HG02981 (cell line): Measurements from ENCODE around the gene CTNNBIP1.
"Not testable (repeated sequence)": the region's sequence is repeated elsewhere in the genome, so short reads cannot be mapped to it uniquely, and the experiment has no call there.

Experiments
- ATAC-seq: cut with Tn5 transposase; IDR thresholded peaks from one replicate; pipeline ENCODE4 v1.9.1; 2021; ENCODE audit warnings: mild to moderate bottlenecking, moderate library complexity; ENCODE audit not compliant: unreplicated experiment

Gene CTNNBIP1, protein sequence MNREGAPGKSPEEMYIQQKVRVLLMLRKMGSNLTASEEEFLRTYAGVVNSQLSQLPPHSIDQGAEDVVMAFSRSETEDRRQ

DNA sequence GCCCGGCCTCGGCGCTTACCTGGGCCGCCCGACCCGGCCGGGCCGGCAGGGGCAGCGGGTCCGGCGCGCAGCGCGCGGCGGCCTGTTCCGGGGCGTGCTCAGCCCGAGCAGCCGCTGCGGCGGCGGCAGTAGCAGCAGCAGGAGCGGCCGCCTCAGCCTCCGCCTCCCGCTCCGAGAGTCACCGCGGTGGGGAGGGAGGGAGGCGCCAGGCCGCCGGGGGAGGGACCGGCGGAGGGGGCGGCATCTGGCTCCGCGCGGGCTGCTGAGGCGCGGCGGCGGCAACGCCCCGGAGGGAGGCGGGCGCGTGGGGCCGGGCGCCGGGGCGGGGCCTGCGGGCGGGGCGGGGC lies at the start of gene CTNNBIP1:
Gene CTNNBIP1 (minus strand): TSS at position 194 of the 347 bp plus-strand sequence. CDS start 38,205 bp downstream, outside the sequence.
- ATAC-seq = peak; percentile 70

DNA sequence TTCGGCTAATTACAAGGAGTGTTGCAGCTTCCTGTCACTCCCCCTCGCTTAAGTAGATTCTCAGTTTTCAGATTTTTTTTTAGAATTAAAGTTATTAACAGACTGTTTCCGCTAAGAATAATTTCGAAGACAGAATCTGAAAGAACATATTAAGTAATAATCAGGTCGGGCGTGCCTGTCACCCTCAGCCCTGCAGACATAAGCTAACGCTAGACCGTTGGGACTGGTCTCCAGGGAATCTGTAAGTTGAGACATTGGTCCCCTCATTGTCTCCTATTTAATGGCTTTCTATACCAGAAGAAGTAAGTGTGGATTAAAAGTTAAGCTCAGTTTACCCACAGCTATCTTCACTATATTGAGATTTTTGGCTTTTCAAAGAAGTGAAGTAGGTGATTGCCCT lies 47.7 kb upstream of the CTNNBIP1 start:
- ATAC-seq = no peak

DNA sequence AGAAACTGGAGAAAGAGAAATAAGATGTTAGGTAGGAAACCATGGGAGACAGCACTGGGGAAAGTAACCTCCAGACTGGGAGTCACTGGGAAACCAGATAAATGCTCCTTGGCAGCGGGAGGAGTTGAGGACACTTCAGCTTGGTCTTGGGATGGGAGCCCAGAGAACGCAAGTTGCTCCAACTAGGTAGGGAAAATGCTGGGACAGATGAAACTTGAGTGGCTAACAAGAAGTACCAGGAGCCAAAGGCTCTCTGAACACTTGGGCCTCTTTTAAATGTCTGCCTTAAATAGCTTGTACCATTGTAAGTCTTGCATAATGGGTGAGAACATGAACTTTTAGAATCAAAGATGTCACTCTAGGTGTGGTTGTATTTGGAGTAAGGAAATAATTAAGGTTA lies 36.2 kb upstream of the CTNNBIP1 start:
- no peak for ATAC-seq

DNA sequence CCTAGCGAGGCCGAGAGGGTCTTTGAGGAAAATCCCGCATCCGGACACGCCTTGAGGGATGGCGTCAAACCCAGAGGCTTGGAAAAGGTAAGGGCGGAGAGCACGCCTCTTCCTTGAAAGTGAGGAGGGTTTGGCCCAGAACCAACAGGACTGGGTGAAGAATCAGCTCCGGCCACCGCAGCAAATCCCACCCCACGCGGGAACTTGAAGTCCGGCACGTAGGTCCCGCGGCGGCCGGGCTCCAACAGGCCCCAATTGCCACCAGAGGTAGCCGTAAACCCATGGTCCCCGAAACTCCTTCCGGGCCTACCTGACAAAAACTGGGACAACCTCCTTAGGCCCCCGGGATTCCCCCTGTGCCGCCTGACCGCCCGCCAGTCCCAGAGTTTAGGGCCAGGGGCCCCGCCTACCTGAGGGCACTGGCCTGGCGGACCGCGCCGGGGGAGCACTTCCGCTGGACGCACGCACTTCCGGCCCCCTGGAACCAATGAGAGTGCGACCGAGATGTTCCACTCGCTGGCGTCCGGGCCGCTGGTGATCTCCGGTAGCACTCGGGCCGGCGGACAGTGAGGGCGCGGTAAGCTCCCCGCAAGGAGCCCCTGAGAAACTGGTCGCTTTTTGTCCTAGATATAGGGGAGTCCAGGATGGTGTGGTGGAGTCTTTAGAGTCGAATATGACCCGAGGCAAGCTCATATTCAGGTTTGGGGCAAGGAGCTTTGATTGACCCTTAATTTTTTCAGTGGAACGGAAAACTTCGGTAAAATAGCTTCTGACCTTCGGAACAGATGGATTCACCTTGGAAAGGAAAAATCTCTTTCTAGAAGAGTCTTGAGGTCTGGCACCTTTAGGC lies 33.1 kb upstream of the CTNNBIP1 start, which contains the start of the genes LZIC and NMNAT1:
Gene LZIC (minus strand): TSS at position 453 of the 850 bp plus-strand sequence. CDS start 6,772 bp downstream, outside the sequence.
Gene NMNAT1 (plus strand): TSS at position 537 of the 850 bp plus-strand sequence. CDS start 28,599 bp downstream, outside the sequence.
- peak; percentile 88 for ATAC-seq

DNA sequence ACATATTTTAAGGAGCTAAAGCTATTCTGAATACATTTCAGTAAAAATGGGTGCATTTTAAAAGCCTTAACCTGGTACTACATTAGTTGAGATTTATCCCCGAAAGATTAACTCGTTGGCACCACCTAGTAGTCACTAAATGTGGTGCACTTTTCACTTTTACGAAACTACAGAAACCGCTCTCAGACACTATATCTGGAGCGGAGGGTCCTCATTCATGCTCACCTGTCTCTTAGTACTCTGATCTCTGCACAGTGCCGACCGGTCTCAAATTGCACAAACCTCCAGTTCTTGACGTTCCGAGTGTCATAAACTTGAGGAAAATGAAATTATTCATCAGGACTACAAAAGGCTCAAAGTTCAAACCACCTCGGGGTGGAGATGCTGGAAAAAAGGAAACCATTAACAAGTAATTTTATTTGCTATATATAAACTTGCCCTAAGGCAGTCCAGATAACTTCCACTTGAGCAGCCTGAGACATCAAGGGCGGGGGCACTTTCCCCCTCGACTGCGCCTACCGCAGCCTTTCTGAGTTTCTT lies 32.4 kb upstream of the CTNNBIP1 start:
- no peak for ATAC-seq

DNA sequence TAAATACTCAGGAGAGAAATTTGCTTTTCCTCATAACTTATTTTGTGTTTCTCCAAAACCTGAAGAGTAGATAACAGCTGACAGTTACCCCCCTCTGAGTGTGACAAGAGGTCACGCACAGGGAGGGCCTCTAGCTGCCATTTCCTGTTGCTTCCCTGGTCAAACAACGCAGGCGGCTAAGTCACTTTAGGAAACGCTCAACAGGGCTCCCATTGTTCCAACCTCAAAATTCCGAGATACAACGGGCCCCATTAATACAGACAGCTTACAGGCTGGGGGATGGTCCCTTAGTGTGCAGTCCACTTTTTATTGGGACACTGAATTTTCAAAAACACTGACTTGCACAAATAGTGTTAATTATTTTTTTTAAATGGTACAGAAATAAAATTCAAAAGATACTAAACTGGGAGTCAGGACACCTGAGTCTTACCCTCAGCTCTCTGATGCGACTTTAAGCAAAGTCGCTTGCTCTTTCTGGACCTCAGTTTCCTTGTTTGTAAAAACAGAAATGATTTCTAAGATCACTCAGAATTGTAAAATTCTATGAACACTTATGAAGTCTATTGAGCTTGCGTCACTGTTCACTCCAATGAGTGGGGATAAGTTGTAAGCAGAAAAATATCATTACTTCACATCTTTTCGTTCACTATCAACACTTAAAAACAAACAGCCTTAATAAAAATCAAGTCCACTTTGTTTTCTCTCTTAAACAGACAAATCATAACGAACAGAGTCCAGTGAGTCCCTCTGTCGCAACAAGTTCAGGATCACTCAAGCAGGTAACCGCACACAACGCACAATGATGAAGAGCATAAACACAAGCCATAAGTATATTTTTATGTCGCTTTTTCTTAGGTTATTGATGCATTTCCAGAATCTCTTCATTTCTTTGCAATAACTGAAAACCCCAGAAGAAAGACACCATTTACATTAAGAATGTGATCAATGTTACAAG lies 19.6 kb upstream of the CTNNBIP1 start:
- ATAC-seq = no peak

DNA sequence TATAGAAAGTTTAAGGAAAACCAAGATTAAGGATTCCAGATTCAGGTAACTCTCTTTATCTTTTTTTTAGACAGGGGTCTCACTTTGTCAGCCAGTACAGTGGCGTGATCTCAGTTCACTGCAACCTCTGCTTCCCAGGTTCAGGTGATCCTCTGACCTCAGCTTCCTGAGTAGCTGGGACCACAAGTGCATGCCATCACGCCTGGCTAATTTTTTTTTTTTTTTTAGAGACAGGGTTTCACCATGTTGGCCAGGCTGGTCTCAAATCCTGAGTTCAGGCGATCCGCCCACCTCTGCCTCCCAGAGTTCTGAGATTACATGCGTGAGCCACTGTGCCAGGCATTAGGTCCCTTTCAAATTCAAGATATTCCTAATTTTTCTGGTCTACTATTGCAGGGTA lies 17.2 kb upstream of the CTNNBIP1 start:
- no peak for ATAC-seq

DNA sequence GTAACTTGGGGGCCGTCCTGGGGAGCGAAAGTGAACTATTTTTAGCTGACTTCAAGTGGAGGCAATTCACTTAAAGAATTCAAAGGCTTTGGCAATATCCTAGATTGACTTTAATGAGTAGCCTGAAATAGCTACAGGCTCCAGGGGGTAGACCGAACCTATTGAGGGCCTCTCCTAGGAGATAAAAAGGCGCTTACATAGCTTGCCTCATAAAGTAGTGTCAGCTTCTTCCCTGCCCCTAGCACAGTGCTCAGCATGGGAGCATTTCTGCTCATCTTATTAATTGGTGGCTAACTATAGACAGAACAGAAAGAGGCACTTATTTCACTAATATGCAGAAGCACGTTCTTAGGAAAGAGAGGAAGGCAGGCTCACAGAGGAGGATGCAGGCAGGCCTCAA lies 12.3 kb upstream of the CTNNBIP1 start:
- ATAC-seq = no peak

DNA sequence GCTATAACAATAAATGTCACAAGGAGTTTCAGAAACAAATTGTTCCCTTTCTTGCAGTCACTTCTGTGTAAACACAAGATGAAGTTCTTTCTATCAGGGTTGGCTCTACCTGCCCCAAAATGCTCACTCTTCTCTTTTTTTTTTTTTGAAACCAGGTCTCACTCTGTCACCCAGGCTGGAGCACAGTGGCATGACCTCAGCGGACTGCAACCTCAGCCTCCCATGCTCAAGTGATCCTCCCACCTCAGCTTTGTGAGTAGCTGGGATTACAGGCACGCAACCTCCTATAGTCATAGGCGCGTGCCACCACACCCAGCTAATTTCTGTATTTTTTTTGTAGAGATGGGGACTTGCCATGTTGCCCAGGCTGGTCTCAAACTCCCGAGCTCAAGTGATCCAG lies 10.5 kb upstream of the CTNNBIP1 start:
- ATAC-seq = no peak

DNA sequence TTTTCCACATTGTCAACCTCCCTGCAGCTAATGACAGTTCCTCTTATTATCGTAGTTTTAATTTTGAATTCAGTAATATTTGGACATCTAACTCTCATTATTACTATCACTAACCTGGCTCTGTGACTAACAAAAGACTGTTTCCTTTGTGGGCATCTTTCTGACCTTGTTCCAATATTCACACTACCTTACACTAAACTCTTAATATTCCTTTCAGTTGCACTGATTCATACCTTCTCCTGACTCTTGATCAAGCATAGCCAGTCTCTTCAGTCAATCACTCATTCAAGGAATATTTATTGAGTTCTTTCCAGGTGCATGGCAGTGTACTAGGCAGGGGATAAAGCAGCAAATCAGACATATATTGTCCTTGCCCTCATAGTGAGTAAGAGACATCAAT lies 7.8 kb upstream of the CTNNBIP1 start:
- no peak for ATAC-seq

DNA sequence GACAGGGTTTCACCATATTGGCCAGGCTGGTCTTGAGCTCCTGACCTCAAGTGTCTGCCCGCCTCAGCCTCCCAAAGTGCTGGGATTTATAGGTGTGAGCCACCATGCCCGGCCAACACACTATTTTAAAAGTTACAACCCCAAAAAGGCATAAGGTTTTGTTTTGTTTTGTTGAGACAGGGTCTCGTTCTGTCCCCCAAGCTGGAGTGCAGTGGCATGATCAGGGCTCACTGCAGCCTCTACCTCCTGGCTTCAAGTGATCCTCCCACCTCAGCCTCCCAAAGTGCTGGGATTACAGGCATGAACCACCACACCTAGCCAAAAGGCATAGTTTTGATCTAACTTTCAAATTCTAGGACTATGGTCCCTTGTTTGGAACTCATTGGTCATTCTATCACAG lies 7.4 kb upstream of the CTNNBIP1 start:
- not testable (repeated sequence) for ATAC-seq

DNA sequence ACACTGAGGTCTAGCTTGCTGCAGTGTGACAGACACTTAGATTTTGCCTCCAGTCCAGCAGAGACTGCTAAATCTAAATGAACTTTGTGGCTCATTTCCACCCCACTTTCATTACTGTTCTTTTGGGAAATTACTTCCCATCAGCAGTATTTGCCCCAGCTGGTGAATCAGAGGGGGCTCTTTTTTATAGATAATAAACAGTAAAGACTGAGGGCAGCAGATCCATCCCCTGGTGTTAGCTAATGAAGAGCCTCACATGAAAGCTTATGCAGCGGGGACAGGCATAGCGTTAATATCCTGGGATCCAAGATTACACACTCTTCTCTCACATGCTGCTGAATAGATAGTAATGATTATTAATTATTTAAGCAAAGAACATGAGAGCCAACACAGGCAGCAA lies 6.4 kb upstream of the CTNNBIP1 start:
- no peak for ATAC-seq

DNA sequence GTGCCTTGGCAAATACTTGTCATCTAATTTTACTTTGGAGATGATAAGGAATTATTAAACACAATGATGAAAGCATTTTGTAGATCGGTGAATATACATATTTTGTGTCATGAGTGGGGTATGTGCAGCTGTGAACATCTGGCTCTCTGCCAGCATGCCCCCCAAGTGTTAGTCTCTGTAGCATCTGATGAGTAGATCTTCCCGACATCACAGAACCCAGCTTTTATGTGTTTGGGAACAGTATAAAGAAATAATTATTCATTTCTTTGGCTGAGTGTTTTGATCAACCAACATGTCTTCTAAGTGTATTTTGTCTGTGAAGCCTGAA lies 4.5 kb upstream of the CTNNBIP1 start:
- ATAC-seq = no peak

DNA sequence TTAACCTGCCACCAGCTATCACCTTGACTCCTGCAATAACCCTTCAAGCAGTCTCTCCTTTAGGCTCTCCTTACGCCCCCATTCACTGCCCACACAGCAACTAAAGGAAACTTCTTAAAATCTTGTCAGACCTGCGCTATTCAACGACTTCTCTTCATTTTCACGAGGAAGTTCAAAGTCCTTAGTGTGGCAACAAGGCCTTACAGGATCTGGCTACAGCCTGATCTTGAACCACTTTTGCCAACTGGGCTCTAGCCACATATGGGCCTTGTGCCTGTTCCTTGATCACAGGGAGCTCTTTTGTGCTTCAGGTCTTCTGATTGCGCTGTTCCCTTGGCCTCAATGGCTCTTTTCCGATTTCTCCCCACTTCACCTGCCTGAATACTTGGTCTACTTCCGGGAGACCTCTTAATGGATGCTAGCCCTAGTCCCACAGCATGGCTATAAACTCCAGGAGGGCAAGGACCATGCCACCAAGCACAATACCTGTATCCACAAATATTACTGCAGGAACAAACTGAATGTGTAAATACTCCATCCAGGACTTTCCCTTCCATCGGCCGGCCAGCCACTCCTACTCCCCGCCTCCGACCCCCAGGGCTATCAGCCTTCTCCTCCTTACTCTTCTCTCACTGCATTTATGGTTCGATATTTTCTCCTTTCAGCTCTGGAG lies 2.3 kb upstream of the CTNNBIP1 start:
- ATAC-seq = no peak

DNA sequence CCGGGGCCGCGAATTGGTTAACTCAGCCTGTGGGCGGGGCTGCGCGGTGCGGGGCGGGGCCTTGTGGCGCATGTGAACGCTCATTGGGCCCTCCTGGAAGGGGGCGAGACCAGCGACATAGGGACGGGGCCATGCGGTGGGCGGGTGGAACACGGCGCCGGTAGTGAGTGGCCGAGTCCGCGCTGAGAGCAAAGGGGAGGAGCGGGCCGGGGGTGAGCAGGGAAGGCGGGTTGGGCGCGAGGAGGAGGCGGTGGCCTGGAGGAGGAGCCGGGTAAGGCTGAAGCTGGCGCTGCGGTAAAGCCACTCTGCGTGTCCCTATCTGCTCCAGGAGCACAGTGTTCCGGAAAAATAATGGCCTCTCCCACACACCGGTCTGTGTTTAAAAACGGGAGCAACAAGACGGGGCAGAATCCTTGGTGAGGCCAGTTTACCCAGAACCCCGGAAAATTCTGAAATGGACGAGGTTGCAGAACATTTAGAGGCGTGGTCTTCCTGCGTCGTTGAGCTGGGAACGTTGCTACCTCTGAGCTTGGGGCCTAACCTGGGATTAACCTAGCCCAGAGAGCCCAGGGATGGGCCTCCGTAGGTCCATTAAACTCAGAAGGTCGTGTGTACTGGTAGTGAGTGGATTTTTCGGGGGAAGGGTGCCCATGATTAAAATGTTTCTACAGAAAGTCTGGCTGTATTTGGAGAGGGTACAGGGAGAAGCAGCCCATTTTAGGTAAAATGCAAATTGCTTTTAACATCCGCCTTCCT lies 532 bp upstream of the CTNNBIP1 start:
- ATAC-seq = peak; percentile 95

DNA sequence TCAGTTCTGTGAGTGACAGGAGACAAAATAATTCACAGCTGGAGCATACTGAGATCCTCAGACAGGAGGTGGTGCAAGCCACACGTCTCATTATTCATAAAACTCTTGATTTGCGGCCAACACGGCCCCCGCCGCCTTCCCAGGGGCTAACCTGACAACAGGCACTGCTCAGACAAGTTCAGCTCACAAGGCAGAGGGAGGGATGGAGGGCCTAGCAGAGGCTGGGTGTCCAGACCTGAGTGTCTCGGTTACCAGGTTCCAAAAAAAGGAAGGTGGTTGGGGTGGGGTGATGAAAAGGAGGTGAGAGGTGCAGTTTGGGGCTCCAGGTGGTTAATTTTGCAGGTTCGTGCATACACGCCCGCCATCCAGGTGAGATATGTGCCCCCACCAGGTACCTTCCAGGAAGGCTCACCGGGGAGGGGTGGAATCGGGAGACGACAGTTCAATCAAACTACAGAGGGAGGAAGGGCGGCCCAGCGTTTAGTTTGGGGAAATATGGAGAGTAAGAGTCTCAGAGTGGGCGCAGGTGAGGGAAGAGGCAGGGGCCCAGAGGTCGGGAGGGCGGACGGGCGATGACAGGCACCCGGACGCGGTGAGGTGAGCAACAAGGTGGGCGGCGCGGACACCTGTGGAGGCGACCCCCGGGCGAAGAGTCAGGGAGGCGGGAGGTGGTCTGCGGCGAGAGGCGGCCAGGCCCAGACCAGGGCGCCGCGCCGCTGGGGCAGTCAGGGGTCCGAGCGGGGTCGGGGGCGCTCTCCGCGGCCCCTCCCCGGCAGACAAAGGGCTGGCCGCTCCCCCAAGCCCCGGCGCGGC lies 629 bp downstream of the CTNNBIP1 start:
- peak; percentile 2 for ATAC-seq

DNA sequence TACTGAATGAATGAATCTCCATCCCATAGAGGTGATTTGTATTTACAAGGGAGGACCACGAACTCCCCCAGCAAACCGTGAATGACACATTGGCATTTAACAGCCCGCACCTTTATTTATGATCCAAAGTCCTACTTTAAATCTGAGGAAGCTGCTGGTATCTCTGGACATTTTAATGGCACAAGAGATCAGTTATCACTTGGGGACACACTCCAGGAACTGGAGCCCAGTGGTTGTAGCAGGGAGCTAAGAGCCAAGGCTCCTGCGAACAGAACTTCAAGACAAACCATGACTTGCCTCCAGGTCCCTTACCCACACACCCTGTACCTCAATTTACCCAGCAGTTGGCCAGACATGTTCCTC lies 1.2 kb downstream of the CTNNBIP1 start:
- ATAC-seq = no peak

DNA sequence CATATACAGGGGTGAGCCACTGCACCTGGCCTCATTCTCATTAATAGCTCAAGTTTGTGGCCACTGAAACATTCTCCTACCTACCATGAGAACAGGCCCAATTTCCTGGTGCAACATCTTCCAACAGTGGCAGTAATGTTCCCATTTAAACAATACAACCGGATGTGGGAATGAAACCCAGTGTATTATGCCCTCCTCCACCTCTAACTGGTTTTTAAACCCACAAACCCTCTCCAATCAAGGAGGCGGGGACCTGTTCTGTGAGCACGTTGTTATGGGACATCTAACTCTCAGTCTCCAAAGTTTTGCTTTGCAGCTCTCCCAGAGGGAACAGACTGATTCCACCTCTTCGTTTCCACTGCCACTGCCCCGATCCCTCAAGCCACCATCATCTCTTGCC lies 2.6 kb downstream of the CTNNBIP1 start:
- no peak for ATAC-seq

DNA sequence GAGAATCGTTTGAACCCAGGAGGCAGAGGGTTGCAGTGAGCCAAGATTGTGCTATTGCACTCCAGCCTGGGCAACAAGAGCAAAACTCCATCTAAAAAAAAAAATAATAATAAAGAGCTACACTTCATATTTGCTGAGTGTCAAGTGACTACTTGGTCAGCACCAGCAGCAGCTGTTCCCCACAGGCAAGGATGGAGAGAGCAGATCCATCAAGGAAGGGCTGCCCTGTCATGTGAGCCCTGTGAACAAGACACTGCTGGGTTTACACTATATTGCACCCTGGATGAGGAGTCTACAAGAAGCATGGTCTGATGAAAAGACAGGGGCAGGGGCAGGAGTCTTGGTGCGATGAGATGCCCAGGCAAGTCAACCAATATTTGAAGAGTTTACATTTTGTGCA lies 3.6 kb downstream of the CTNNBIP1 start:
- ATAC-seq = no peak
